ACHN (cell line): ENCODE results near the gene FXYD7.

Experiments
- DNase-seq: peaks from one replicate; pipeline ENCODE4 v3.0.0-alpha.2; 2015
- in situ Hi-C: cut with HindIII; loops from 2 replicates; pipeline ENCODE4 v1.10.0; 2017; ENCODE audit warnings: low sequenced_read_pairs, low pct_ligation_motif_present, low pct_unique_long_range_greater_than_20kb

The FXYD7 gene

GRCh38 chr19:35155981-35156672, 13.1 kb downstream of the FXYD7 start:
- DNase-seq, result no peak
- in situ Hi-C loops, result no loop called here

GRCh38 chr19:35156673-35157014, 13.6 kb downstream of the FXYD7 start:
- in situ Hi-C loops, result no loop called here
- DNase-seq, result no peak

- in situ Hi-C loops, result no loop called here
- no peak for DNase-seq
Measured at GRCh38 chr19:35157431-35157830, 14.4 kb downstream of the FXYD7 start.

DNA sequence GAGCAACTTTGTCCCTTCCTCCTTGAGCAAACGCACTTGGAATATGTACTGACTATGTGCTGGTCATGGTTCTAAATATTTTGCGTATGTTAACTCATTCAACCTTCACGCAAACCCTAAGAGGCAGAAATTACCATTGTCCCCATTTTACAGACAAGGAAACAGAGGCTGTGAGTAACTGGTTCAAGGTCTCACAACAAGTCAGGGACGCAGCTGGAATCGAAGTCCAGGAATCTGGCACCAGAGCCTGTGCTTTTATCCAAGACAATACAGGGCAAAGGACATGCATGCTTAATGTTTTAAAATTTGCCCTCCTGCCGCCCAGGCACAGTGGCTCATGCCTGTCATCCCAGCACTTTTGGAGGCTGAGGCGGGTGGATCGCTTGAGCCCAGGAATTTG, 16.6 kb downstream of the FXYD7 start:
- in situ Hi-C loops, result no loop called here
- DNase-seq, result no peak

DNA sequence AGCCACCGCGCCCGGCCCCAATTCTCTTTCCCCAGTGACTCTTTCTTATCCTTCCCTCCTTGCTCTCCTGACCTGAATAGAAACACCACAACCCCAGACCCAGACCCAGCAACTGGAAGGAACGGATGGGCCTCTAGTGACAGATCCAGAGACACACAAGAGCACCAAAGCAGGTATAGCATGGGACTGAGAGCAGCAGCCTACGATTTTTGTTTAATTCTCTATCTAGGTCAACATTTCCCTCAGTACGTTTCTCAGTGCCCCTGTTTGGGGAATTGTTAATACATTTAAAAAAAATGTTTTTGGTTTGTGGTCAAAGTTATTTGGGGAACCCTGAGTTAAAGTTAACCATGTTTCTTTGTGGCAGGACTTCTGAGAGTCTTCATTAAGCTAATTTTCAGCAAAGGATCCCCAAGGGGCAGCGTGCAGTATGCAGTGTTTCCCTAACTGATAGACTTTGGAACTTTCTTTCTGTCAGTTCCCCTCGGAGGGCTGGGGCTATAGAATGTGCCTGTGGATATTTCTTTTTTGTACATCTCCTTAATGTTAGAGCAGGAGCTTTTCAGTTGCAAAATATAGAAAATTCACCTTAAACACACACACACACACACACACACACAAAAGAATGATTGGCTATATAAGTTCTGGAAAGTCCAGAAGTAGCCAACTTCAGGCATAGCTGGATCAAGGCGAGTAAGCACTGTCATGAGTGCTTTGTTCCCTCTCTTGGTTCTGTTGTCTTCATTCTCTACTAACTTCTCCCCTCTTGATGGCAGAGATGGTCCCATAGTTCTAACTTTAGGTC, 17.8 kb downstream of the FXYD7 start:
- in situ Hi-C loops, result no loop called here
- DNase-seq, result no peak

DNA sequence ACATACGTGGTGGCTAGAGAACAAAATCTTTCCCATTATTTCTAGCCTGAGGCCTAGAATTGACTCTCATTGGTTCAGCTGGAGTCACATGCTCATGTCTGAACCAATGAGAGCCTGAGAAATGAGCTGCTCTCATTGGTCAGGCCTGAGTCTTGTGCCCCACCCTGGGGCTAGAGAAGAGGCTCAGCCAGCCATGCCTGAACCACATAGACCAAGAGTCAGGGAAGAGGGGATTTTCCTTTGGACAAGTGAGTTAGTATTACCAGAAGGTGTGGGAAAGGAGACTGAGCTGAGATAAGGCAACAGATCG, 18.3 kb downstream of the FXYD7 start:
- no peak for DNase-seq
- in situ Hi-C loops, result no loop called here

DNA sequence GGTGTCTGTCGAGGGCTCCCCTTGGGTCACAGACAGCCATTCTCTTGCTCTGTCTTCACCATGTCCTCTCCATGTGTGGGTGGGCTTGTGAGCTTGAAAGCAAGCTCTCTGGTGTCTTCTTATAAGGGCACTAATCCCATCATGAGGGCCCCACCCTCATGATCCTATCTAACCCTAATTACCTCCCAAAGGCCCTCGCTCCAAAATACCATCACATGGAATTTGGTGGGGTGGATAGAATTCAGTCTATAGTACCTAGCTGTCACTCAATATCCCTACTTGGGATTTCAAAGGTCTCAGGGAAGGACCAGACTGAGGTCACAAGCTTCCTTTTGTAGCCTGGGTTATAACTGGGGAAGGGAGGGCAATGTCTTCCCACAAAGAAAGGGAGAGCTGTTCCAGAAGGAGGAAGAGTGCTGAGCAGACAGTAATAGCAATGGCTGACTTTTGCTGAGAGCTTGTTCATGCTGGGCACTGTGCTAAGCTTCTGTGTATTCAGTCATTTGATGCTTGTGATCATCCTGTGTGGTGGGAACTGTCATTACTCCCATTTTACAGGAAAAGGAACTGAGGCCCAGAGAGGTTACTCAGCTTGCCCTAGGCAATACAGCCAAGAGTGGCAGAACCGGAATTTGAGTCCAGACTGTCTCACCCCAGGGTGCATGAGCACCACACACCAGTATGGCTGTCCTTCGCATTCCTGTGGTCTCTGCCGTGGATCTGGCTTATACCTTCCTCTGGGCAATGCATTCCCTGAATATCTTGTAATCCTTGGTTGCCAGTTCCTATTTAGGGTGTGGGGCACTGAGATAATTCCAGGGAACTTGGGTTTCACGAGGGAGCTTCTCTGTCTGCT, 19.6 kb downstream of the FXYD7 start:
- in situ Hi-C loops, result no loop called here

GRCh38 chr19:35164418-35164817, 21.4 kb downstream of the FXYD7 start:
- peak; percentile 25 for DNase-seq
- in situ Hi-C loops, result no loop called here

More for the DNA sequence above, 19.6 kb downstream of the FXYD7 start:
- DNase-seq, result peak; percentile 72

DNA sequence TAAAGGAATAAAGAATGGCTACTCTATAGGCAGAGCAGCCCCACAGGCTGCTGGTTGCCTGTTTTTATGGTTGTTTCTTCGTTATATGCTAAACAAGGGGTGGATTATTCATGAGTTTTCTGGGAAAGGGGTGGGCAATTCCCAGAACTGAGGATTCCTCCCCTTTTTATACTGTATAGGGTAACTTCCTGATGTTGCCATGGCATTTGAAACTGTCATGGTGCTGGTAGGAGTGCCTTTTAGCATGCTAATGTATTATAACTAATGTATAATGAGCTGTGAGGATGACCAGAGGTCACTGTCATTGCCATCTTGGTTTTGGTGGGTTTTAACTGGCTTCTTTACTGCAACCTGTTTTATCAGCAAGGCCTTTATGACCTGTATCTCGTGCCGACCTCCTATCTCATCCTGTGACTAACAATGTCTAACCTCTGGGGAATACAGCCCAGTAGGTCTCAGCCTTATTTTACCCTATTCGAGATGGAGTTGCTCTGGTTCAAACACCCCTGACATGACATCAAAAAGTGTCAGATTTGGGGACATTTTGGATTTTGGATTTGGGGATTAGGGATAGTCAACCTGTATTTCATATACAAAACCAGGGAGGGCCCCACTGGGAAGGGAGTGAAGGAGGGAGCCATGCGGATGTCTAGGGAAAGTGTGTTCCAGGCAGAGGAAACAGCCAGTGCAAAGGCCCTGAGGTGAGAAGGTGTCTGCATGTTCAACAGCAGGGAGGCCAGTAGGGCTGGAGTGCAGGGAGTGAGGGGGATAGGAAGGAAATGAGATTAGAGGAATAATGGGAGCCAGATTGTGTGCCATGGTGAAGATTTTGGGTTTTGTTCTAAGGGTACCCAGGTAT, 22.4 kb downstream of the FXYD7 start:
- no peak for DNase-seq

GRCh38 chr19:35166100-35167063, 23.3 kb downstream of the FXYD7 start:
- no peak for DNase-seq
- in situ Hi-C loops, result no loop called here

More for the DNA sequence above, 22.4 kb downstream of the FXYD7 start:
- in situ Hi-C loops, result no loop called here

DNA sequence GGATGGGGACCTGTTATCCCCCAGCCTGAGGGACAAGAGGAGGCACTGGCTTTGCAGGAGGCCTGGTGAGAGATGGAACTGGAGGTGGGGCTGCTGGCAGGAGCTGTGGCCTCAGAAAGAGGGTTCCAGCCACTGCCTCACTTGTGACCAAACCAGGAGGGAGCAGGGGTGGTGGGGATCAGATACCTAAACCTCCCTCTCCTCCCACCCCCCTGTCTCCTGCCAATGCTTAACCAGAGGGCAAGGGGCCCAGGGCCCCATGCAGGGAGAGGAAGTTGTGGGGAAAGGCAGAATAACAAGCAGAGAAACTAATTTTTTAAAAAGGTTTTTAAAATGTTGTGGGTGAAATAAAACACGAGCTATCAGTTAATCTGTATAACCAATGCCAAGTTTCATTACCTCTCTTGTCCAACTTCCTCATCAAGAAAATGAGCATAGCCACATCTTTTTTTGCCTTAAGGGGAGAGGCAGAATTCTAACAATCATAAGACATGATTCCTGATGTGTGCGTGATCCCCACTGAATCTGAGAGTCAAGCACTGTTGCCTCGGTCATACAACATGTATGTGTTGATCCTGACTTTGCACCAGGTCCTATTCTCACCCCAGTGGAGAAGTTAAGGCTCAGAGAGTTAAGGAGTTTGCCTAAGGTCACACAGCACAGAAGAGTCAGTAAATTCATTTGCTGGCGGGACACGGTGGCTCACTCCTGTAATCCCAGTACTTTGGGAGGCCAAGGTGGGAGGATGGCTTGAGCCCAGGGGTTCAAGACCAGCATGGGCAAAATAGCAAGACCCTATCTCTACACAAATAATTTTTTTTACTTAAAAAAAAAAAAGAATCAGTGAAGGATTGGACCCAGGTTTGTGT, 24.4 kb downstream of the FXYD7 start:
- DNase-seq, result no peak
- in situ Hi-C loops, result no loop called here

DNA sequence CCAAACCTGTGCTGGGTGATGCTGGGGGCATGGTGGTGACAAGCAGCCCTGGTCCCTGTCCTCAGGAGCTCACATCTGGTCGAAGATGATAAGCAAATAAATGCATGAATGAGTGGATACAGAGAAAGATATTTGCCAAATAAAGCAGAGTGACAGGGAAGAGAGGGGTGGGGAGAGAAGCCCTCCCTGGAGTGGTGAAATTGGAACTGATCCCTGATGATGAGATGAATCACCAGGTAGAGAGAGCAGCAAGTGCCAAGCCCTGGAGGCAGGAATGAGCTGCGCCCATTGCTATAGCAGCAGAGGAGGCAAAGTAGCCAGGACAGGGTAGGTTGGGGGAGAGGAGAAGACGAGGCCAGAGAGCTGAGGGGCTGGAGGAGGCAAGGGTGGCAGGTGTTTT, 25.1 kb downstream of the FXYD7 start:
- no peak for DNase-seq

DNA sequence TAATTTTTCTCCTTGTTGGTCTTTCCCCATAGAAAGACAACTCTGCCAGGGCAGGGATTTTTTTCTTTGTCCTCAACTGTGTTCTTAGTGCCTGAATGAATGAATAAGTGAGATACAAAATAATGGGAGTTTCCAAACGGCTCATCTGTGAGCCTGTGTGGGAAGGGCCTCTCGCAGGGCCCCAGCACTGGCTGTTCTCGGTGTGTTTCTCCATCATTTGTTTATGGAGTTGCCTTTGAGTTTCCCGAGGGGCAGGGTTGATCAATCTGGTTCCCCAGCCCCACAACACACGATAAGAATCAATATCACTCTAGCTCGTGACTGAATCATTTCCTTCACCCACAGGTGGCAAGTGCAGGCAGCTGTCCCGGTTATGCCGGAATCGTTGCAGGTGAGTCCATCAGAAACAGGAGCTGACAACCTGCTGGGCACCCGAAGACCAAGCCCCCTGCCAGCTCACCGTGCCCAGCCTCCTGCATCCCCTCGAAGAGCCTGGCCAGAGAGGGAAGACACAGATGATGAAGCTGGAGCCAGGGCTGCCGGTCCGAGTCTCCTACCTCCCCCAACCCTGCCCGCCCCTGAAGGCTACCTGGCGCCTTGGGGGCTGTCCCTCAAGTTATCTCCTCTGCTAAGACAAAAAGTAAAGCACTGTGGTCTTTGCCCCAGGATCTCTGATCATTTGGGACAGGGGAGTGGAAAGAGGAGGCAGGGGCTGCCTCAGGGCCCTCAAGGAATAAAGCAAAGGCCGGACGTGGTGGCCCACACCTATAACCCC, 26.4 kb downstream of the FXYD7 start:
- DNase-seq, result no peak
- in situ Hi-C loops, result no loop called here

More for the DNA sequence above, 25.1 kb downstream of the FXYD7 start:
- in situ Hi-C loops, result no loop called here

- in situ Hi-C loops, result no loop called here
- no peak for DNase-seq
Measured at GRCh38 chr19:35170359-35171061, 27.5 kb downstream of the FXYD7 start.

- in situ Hi-C loops, result no loop called here
- DNase-seq, result no peak
Measured at GRCh38 chr19:35171730-35172129, 28.7 kb downstream of the FXYD7 start.
